GM12878 (cell line): ENCODE data around the gene CKAP5.

Experiments used
- CBX5 ChIP-seq: sonication (generic); IDR thresholded peaks from 2 replicates; pipeline ENCODE4 v1.6.1; 2016; ENCODE audit warnings: low read depth, moderate library complexity, mild to moderate bottlenecking, inconsistent platforms
- CTCF ChIP-seq, 3 experiments: IDR thresholded peaks in 2 of 3; conservative IDR thresholded peaks in 1 of 3; 2 replicates each; pipeline ENCODE4 v1.5.1; 2011; ENCODE audit warnings: low read depth in 3 of 3, low read length in 3 of 3, mild to moderate bottlenecking in 3 of 3, control low read depth in 2 of 3, moderate library complexity in 2 of 3, inconsistent platforms in 1 of 3, mixed read lengths in 1 of 3; ENCODE audit not compliant: control insufficient read depth in 2 of 3, insufficient read depth in 1 of 3; ENCODE audit errors: extremely low read depth in 1 of 3
- HDAC2 ChIP-seq: fragments of 200-600 bp; sonication (generic); IDR thresholded peaks from 2 replicates; pipeline ENCODE4 v1.6.1; 2017
- HDAC6 ChIP-seq: fragments of 200-600 bp; sonication (generic); IDR thresholded peaks from one replicate; pipeline ENCODE4 v1.8.0; 2017; ENCODE audit warnings: antibody characterized with exemption; ENCODE audit not compliant: unreplicated experiment
- KLF5 ChIP-seq: fragments of 450-650 bp; IDR thresholded peaks from 2 replicates; pipeline ENCODE4 v1.6.1; 2014; ENCODE audit warnings: mild to moderate bottlenecking; ENCODE audit not compliant: partially characterized antibody
- MAX ChIP-seq: IDR thresholded peaks from 2 replicates; pipeline ENCODE4 v1.6.1; 2012; ENCODE audit warnings: low read depth, low read length, improper control_type of control experiment
- NBN ChIP-seq: fragments of 450-650 bp; IDR thresholded peaks from 2 replicates; pipeline ENCODE4 v1.6.1; 2016
- NR2C2 ChIP-seq: IDR thresholded peaks from 2 replicates; pipeline ENCODE4 v1.6.1; 2011; ENCODE audit warnings: borderline replicate concordance, low read depth; ENCODE audit not compliant: control insufficient read depth, insufficient read length
- NRF1 ChIP-seq: conservative IDR thresholded peaks from 2 replicates; pipeline ENCODE4 v1.6.1; 2011; ENCODE audit warnings: mild to moderate bottlenecking, low read depth, low read length, improper control_type of control experiment
- POLR2A ChIP-seq: IDR thresholded peaks from 2 replicates; pipeline ENCODE4 v1.6.1; 2011; ENCODE audit warnings: low read depth, mild to moderate bottlenecking, low read length
- SMAD1 ChIP-seq: fragments of 450-650 bp; IDR thresholded peaks from 2 replicates; pipeline ENCODE4 v1.6.1; 2018; ENCODE audit warnings: mild to moderate bottlenecking, low read depth; ENCODE audit not compliant: partially characterized antibody
- SUZ12 ChIP-seq: fragments of 200-600 bp; sonication (generic); IDR thresholded peaks from one replicate; pipeline ENCODE4 v1.6.1; 2018; ENCODE audit warnings: antibody characterized with exemption, mild to moderate bottlenecking; ENCODE audit not compliant: unreplicated experiment
- TAF1 ChIP-seq: IDR thresholded peaks from 2 replicates; pipeline ENCODE4 v1.6.1; 2011; ENCODE audit warnings: mild to moderate bottlenecking, low read depth, low read length, borderline replicate concordance

- TF ChIP-seq MAX (no peak), NBN (no peak), POLR2A (no peak), SMAD1 (no peak), CBX5 (no peak), KLF5 (no peak), NR2C2 (no peak), CTCF (IDR thresholded peaks at IDR 0.05 in 2 of 3, conservative IDR thresholded peaks at IDR 0.05 in 1 of 3; ENCODE audit: control insufficient read depth in 2 of 3, extremely low read depth in 1 of 3, insufficient read depth in 1 of 3, low read depth in 3 of 3, low read length in 3 of 3) (no peak), HDAC6 (no peak), TAF1 (no peak), NRF1 (no peak), HDAC2 (no peak), SUZ12 (no peak)
These were observed 147.5 kb downstream of the CKAP5 start for GRCh38 chr11:46698597-46698996.
